Subcutaneous adipose tissue (tissue), 4 donors: ENCODE results near the gene CDHR3. TPM values are rescaled to one million over a fixed set of nuclear protein-coding genes. Genes with fewer than 3 reads are reported as not detected.

Experiments
- CTCF ChIP-seq: fragments of 450-650 bp; IDR thresholded peaks from one replicate; pipeline ENCODE4 v1.5.1; 2016; ENCODE audit warnings: low read depth, mild to moderate bottlenecking, control low read depth, antibody characterized with exemption, moderate library complexity
- total RNA-seq, 4 donors: library from RNA; depleted of rRNA; stranded (reverse); fragments of >200 nt; gene quantifications; one replicate each; pipeline ENCODE4 v1.1.0, GENCODE V29; 2016

Gene CDHR3
- total RNA-seq, 4 donors from 2014 or later, result 6.2 to 33.8 (median 12.0) TPM

- TF ChIP-seq CTCF, result no peak
Observed at GRCh38 chr7:105971845-105972244, 8.8 kb downstream of the CDHR3 start.

GRCh38 chr7:105972276-105972675 is 9.2 kb downstream of the CDHR3 start:
- TF ChIP-seq CTCF, result no peak

GRCh38 chr7:105974471-105974870 is 11.4 kb downstream of the CDHR3 start:
- no peak for TF ChIP-seq CTCF

- no peak for TF ChIP-seq CTCF
Observed at GRCh38 chr7:105975770-105976417, 12.8 kb downstream of the CDHR3 start.

- TF ChIP-seq CTCF, result no peak
Observed at GRCh38 chr7:105976868-105977267, 13.8 kb downstream of the CDHR3 start.

- TF ChIP-seq CTCF, result no peak
Observed at GRCh38 chr7:105978035-105978434, 15.0 kb downstream of the CDHR3 start.

- TF ChIP-seq CTCF, result no peak
Observed at GRCh38 chr7:105978974-105979373, 15.9 kb downstream of the CDHR3 start.
